ENCODE data around the gene GINS3.

DNA sequence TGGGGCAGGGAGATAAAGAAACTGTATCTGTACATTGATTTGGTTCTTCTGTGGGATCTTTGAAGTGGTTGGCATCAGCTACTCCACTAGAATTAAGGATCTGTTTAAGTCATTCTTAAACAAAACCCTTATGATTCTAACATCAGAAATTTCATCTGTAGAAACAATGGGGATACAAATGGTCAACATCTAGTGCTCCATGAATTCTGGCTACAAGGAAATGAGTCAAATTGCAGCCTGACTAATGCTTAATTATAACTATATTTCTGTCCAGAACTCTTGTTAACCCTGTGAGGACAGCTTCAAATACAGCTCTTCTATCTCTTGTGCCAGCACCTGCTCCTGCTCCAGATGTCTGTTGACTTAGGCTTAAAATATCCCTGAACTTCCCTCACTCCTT is 13.9 kb upstream of the GINS3 start:
- TF ChIP-seq POLR2AphosphoS5 (IDR thresholded peaks at IDR 0.05) (no peak), EP300 (IDR thresholded peaks at IDR 0.05) (no peak)
- TF ChIP-seq, protein P1, sequence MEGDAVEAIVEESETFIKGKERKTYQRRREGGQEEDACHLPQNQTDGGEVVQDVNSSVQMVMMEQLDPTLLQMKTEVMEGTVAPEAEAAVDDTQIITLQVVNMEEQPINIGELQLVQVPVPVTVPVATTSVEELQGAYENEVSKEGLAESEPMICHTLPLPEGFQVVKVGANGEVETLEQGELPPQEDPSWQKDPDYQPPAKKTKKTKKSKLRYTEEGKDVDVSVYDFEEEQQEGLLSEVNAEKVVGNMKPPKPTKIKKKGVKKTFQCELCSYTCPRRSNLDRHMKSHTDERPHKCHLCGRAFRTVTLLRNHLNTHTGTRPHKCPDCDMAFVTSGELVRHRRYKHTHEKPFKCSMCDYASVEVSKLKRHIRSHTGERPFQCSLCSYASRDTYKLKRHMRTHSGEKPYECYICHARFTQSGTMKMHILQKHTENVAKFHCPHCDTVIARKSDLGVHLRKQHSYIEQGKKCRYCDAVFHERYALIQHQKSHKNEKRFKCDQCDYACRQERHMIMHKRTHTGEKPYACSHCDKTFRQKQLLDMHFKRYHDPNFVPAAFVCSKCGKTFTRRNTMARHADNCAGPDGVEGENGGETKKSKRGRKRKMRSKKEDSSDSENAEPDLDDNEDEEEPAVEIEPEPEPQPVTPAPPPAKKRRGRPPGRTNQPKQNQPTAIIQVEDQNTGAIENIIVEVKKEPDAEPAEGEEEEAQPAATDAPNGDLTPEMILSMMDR (IDR thresholded peaks at IDR 0.05), result no peak

Data from upper lobe of left lung (tissue), 4 donors.